HCT116 (cell line): ENCODE data around the gene GPAT3. TPM values are rescaled to one million over a fixed set of nuclear protein-coding genes. Genes with fewer than 3 reads are reported as not detected.

Source experiments
- ATAC-seq: fragments of 200-7000 bp; cut with Tn5 transposase; 2 replicates; pipeline ENCODE4 v1.9.1; 2020; ENCODE audit warnings: mild to moderate bottlenecking, moderate library complexity
- BruUV-seq: library from RNA; stranded (reverse); fragments of 400-500 nt; replicated peaks from 2 replicates; lab custom pipeline; 2021; lab: Mats Ljungman, UMichigan
- CTCF ChIA-PET: fragments of 300-600 bp; sonication (Branson Sonifier 250); formaldehyde crosslinking; loops from one replicate; lab custom pipeline; 2021; ENCODE audit warnings: antibody characterized with exemption; lab: Charles Lee
- POLR2A ChIA-PET: fragments of 300-600, 350-600 bp; sonication (Branson Sonifier 250); formaldehyde crosslinking; loops from one replicate; lab custom pipeline; 2021; ENCODE audit warnings: antibody characterized with exemption; lab: Charles Lee
- RAD21 ChIA-PET, 2 experiments: fragments of 300-600 bp; sonication (Branson Sonifier 250); formaldehyde crosslinking; loops; one replicate each; lab custom pipeline; 2023; ENCODE audit warnings: low total read pairs in 2 of 2; ENCODE audit not compliant: uncharacterized antibody in 2 of 2, unreplicated experiment in 2 of 2, low non-redundant PET in 1 of 2; lab: Charles Lee
- DNase-seq: peaks from one replicate; pipeline ENCODE4 v3.0.0-alpha.2; 2010; ENCODE audit warnings: low read depth, low spot score
- H2AFZ ChIP-seq: fragments of 200-600 bp; shearing (Covaris generic), sonication (generic); 2 replicates; pipeline ENCODE4 v1.6.1; 2017; ENCODE audit warnings: low read depth, mixed run types, mixed read lengths, antibody characterized with exemption, low read length; ENCODE audit not compliant: poor library complexity, severe bottlenecking
- H3K27ac ChIP-seq: 2 replicates; pipeline ENCODE4 v1.5.1; 2012; ENCODE audit warnings: low read depth, low read length
- H3K27me3 ChIP-seq: fragments of 200-600 bp; sonication (generic); 2 replicates; pipeline ENCODE4 v1.6.1; 2016; ENCODE audit warnings: mixed run types, low read length, mixed read lengths; ENCODE audit not compliant: insufficient read depth
- H3K36me3 ChIP-seq, 2 experiments: fragments of 200-500 bp in 1 of 2; fragments of 200-600 bp in 1 of 2; sonication (Bioruptor generic) in 1 of 2; sonication (generic) in 1 of 2; 2 replicates each; pipeline versions ENCODE4 v1.5.1 to v1.6.1; 2014 to 2016; ENCODE audit warnings: low read length in 2 of 2, inconsistent platforms in 1 of 2, mixed read lengths in 1 of 2, mixed run types in 1 of 2; ENCODE audit not compliant: insufficient read depth in 2 of 2, control insufficient read depth in 1 of 2
- H3K4me1 ChIP-seq, 2 experiments: fragments of 200-600 bp in 1 of 2; sonication (generic) in 1 of 2; 2 replicates each; pipeline versions ENCODE4 v1.5.1 to v1.6.1; 2012 to 2017; ENCODE audit warnings: low read length in 2 of 2, inconsistent platforms in 1 of 2, mild to moderate bottlenecking in 1 of 2, mixed read lengths in 1 of 2, mixed run types in 1 of 2, moderate library complexity in 1 of 2; ENCODE audit not compliant: insufficient read depth in 2 of 2, control insufficient read depth in 1 of 2
- H3K4me2 ChIP-seq: fragments of 200-600 bp; sonication (generic); 2 replicates; pipeline ENCODE4 v1.6.1; 2017; ENCODE audit warnings: mixed run types, low read length, mixed read lengths
- H3K4me3 ChIP-seq, 2 experiments: fragments of 200-600 bp in 1 of 2; sonication (generic) in 1 of 2; replicated peaks in 1 of 2; 2 replicates each; pipeline ENCODE4 v1.5.1; 2011 to 2016; ENCODE audit warnings: low read length in 2 of 2, control low read depth in 1 of 2, low read depth in 1 of 2, mild to moderate bottlenecking in 1 of 2, mixed read lengths in 1 of 2, mixed run types in 1 of 2
- H3K79me2 ChIP-seq: fragments of 200-600 bp; sonication (generic); 2 replicates; pipeline ENCODE4 v1.6.1; 2017; ENCODE audit warnings: mild to moderate bottlenecking, mixed run types, low read length, moderate library complexity, mixed read lengths; ENCODE audit not compliant: insufficient read depth
- H3K9ac ChIP-seq: fragments of 200-600 bp; sonication (generic); 2 replicates; pipeline ENCODE4 v1.6.1; 2016; ENCODE audit warnings: low read length, mixed read lengths
- H3K9me2 ChIP-seq: fragments of 200-600 bp; sonication (generic), shearing (Covaris generic); 2 replicates; pipeline ENCODE4 v1.6.1; 2017; ENCODE audit warnings: mixed run types, mild to moderate bottlenecking, moderate library complexity; ENCODE audit not compliant: insufficient read depth
- H3K9me3 ChIP-seq, 2 experiments: fragments of 200-500 bp in 1 of 2; fragments of 200-600 bp in 1 of 2; sonication (Bioruptor generic) in 1 of 2; sonication (generic) in 1 of 2; 2 replicates each; pipeline ENCODE4 v1.6.1; 2014 to 2017; ENCODE audit warnings: low read length in 2 of 2, mixed read lengths in 2 of 2, inconsistent platforms in 1 of 2, low read depth in 1 of 2, mild to moderate bottlenecking in 1 of 2, mixed run types in 1 of 2, moderate library complexity in 1 of 2; ENCODE audit not compliant: control insufficient read depth in 1 of 2, insufficient read depth in 1 of 2
- H4K20me1 ChIP-seq: fragments of 200-600 bp; sonication (generic), shearing (Covaris generic); 2 replicates; pipeline ENCODE4 v1.6.1; 2017; ENCODE audit warnings: mixed run types, mild to moderate bottlenecking, moderate library complexity; ENCODE audit not compliant: insufficient read depth
- EGR1 ChIP-seq: IDR thresholded peaks from 2 replicates; pipeline ENCODE4 v1.6.1; 2012; ENCODE audit warnings: low read depth
- RAD21 ChIP-seq: IDR thresholded peaks from 2 replicates; pipeline ENCODE4 v1.6.1; 2012; ENCODE audit warnings: low read depth, mild to moderate bottlenecking
- TCF7L2 ChIP-seq: IDR thresholded peaks from 2 replicates; pipeline ENCODE4 v1.7.0; 2011; ENCODE audit warnings: borderline replicate concordance, inconsistent platforms; ENCODE audit not compliant: insufficient read depth, insufficient read length; ENCODE audit errors: extremely low read depth
- ZBTB33 ChIP-seq: IDR thresholded peaks from 2 replicates; pipeline ENCODE4 v1.6.1; 2011; ENCODE audit warnings: mild to moderate bottlenecking, low read length, moderate library complexity; ENCODE audit not compliant: insufficient replicate concordance; ENCODE audit errors: extremely low read depth
- ZNF274 ChIP-seq: fragments of 200-500 bp; sonication (Bioruptor generic); IDR thresholded peaks from 2 replicates; pipeline ENCODE4 v1.6.1; 2014; ENCODE audit warnings: mild to moderate bottlenecking, low read depth, low read length, inconsistent platforms
- intact Hi-C: fragments of 100-400 bp; cut with micrococcal nuclease; formaldehyde crosslinking; loops from 2 replicates; pipeline ENCODE4 v1.10.0; 2022
- total RNA-seq: library from RNA; stranded (reverse); gene quantifications from one replicate; pipeline ENCODE4 v1.2.1, GENCODE V29; 2021; ENCODE audit not compliant: unreplicated experiment
- TF ChIP-seq, protein P1 (sequence below), 3 experiments: fragments of 200-600 bp in 1 of 3; sonication (generic) in 1 of 3; IDR thresholded peaks in 2 of 3; conservative IDR thresholded peaks in 1 of 3; 2 replicates each; pipeline ENCODE4 v1.5.1; 2012 to 2017; ENCODE audit warnings: low read depth in 2 of 3, low read length in 2 of 3, antibody characterized with exemption in 1 of 3, borderline replicate concordance in 1 of 3, control low read depth in 1 of 3, mild to moderate bottlenecking in 1 of 3, mixed read lengths in 1 of 3, mixed run types in 1 of 3, moderate library complexity in 1 of 3; ENCODE audit not compliant: insufficient read depth in 1 of 3
- TF ChIP-seq, protein P2 (sequence below): IDR thresholded peaks from 2 replicates; pipeline ENCODE4 v1.6.1; 2012

GPAT3 gene
- total RNA-seq, 1 experiment from 2014 or later, result 36.7 TPM

GRCh38 chr4:83581411-83582288 lies 45.7 kb downstream of the GPAT3 start (continued):
- no peak for TF ChIP-seq ZBTB33

DNA sequence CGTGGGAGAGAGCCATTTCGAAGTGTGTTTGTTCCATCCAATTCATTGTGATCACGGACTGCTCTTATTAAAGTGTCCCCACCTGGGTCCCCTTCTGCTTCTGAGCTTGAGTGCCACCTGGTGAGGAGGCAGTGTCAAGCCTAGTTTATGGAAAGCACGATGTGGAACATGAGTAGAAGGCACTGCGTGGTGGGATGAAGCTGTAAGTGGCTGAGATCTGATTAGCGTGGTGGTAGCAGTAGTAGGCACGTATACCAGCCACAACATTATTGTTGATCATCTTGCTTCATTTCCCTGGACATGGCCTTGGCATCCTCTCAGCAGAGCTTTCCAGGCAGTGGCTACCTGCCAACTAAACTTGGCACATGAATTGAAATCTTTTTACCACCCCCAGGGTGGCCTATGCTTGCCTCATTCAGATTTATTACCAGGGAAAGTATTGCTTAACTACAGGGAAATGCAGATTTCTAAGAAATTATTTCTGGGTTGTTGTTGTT lies 46.4 kb downstream of the GPAT3 start:
- Histone ChIP-seq H3K27me3 (no peaks in the 10 kb centered on the region), H2AFZ (no peak overlapping the region), H4K20me1 (no peaks in the 10 kb centered on the region), H3K27ac (no peak overlapping the region), H3K4me1 (peaks cover 0 to 5% of the 10 kb centered on the region in 2 experiments; a peak in 1 of 4 replicates), H3K36me3 (peaks cover 0 to 13% of the 10 kb centered on the region in 2 experiments; a peak in 1 of 4 replicates), H3K4me2 (no peak overlapping the region)
- ChIA-PET CTCF (interaction anchor here (1.3 kb wide), 1 partner anchor 73 kb away, joined by 7 read pairs; no protein-coding TSS in a partner anchor), RAD21 (no interaction called here)
- ATAC-seq, result peak; percentile 47; the same call in 1 of the 2 replicates
- TF ChIP-seq EGR1, result no peak
- TF ChIP-seq RAD21, result peak; percentile 57
- no peak for TF ChIP-seq TCF7L2
- TF ChIP-seq ZNF274, result no peak
- TF ChIP-seq, protein P1, sequence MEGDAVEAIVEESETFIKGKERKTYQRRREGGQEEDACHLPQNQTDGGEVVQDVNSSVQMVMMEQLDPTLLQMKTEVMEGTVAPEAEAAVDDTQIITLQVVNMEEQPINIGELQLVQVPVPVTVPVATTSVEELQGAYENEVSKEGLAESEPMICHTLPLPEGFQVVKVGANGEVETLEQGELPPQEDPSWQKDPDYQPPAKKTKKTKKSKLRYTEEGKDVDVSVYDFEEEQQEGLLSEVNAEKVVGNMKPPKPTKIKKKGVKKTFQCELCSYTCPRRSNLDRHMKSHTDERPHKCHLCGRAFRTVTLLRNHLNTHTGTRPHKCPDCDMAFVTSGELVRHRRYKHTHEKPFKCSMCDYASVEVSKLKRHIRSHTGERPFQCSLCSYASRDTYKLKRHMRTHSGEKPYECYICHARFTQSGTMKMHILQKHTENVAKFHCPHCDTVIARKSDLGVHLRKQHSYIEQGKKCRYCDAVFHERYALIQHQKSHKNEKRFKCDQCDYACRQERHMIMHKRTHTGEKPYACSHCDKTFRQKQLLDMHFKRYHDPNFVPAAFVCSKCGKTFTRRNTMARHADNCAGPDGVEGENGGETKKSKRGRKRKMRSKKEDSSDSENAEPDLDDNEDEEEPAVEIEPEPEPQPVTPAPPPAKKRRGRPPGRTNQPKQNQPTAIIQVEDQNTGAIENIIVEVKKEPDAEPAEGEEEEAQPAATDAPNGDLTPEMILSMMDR (IDR thresholded peaks at IDR 0.05 in 2 of 3, conservative IDR thresholded peaks at IDR 0.05 in 1 of 3; ENCODE audit: borderline replicate concordance in 1 of 3, insufficient read depth in 1 of 3, low read depth in 2 of 3, low read length in 2 of 3), result peak in 2 of 3 experiments; percentile 6 to 29; a peak in 2 of 6 replicates
- TF ChIP-seq, protein P2, sequence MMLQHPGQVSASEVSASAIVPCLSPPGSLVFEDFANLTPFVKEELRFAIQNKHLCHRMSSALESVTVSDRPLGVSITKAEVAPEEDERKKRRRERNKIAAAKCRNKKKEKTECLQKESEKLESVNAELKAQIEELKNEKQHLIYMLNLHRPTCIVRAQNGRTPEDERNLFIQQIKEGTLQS, result no peak
- TF ChIP-seq, all 23 proteins: peak for 2
- Histone ChIP-seq H3K79me2 (peaks cover 3% of the 10 kb centered on the region; the same call in 1 of the 2 replicates), H3K4me3 (no peak overlapping the region), H3K9me2 (no peaks in the 10 kb centered on the region), H3K9me3 (no peaks in the 10 kb centered on the region), H3K9ac (no peak overlapping the region)
- no TSS peak for BruUV-seq
- intact Hi-C loops, result loop anchor here (2.0 kb wide), 1 partner anchor 74 kb away; no protein-coding TSS in a partner anchor
- no peak for DNase-seq
- POLR2A ChIA-PET, result no interaction called here
